Measurements from ENCODE around the gene TOX2. TPM values are rescaled to one million over a fixed set of nuclear protein-coding genes. Genes with fewer than 3 reads are reported as not detected.

Gene TOX2
- total and polyA plus RNA-seq, 10 donors: 1.1 to 6.4 (median 5.0) TPM

DNA sequence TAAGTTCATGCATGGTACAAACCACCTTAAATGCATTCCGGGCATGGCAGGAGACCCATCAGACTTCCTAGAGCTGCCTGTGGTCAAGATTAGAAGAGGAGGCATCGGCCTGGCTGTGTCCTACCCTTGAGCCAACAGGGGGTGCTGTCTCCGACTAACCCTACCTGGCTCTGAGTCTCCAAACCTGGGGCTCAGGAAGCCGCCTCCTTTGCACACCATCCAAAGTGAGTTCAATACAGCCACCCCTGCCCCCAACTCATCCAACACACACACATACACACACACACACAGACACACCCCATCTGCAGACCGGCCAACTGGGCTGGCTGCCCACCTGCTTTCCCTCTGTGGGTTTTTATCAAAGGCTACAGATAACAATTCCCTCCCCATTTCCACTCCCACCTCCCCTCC is 195.3 kb downstream of the TOX2 start:
- TF ChIP-seq POLR2AphosphoS5 (IDR thresholded peaks at IDR 0.05): no peak
- TF ChIP-seq POLR2A (IDR thresholded peaks at IDR 0.05): no peak
- TF ChIP-seq, protein P1, sequence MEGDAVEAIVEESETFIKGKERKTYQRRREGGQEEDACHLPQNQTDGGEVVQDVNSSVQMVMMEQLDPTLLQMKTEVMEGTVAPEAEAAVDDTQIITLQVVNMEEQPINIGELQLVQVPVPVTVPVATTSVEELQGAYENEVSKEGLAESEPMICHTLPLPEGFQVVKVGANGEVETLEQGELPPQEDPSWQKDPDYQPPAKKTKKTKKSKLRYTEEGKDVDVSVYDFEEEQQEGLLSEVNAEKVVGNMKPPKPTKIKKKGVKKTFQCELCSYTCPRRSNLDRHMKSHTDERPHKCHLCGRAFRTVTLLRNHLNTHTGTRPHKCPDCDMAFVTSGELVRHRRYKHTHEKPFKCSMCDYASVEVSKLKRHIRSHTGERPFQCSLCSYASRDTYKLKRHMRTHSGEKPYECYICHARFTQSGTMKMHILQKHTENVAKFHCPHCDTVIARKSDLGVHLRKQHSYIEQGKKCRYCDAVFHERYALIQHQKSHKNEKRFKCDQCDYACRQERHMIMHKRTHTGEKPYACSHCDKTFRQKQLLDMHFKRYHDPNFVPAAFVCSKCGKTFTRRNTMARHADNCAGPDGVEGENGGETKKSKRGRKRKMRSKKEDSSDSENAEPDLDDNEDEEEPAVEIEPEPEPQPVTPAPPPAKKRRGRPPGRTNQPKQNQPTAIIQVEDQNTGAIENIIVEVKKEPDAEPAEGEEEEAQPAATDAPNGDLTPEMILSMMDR (IDR thresholded peaks at IDR 0.05 in 8 of 11, conservative IDR thresholded peaks at IDR 0.05 in 3 of 11): no peak
- peaks cover 0 to 45% (median 1%) of the 10 kb centered on the region in 7 donors for H3K27me3 ChIP-seq (replicated peaks in 1 of 7)
- DNase-seq: no peak
- H3K9me3 ChIP-seq: peaks cover 0 to 25% (median 13%) of the 10 kb centered on the region in 8 donors
- no peak overlapping the region for H3K4me3 ChIP-seq
- no peaks in the 10 kb centered on the region for H3K4me1 ChIP-seq
- intact Hi-C loops (cut with DNase I; ENCODE audit: low total_unique reads): no loop called here
- WGBS, 5 donors: 50 to 64% (median 56%) methylated on average over 5 of the region's 5 CpGs
- H3K27ac ChIP-seq: no peak overlapping the region
- no peaks in the 10 kb centered on the region for H3K36me3 ChIP-seq

DNA sequence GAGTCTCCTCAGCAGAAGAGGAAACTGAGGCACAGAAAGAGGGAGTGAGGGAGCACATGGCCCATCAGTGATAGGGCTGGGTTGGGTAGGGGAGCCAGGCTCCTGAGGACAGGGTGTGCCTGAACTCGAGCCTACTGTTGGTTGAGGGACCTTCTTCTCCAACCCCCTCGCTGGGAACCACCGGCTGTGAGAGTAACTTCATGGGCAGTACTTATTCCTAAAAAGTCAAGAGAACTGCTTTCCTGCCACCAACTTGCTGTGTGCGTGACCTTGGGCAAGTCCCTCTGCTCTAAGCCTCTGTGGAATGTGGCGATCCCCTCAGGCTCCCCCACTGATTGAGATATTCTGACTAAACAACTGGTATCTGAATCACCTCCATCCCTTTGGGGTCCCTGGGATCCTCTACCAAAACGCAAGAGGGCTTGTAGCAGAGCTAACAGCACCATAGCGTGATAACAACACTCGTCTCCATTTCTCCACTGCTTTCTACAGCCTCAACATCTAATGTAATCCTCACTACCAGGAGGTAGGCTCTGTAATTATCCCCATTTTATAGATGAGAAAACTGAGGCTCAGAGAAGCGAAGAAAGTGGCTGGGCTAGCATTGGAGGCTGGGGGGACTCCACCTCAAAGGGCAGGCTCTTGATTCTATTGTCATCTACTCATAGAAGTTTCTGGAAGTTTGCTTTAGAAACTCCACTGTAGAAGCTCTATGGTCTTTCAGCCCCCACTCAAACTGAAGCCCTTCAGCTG is 196.3 kb downstream of the TOX2 start:
- no peak overlapping the region for H3K4me3 ChIP-seq
- peaks cover 0 to 25% (median 13%) of the 10 kb centered on the region in 8 donors for H3K9me3 ChIP-seq
- H3K4me1 ChIP-seq: peaks cover 0 to 2% (median under 1%) of the 10 kb centered on the region in 6 donors
- DNase-seq: no peak
- no peak overlapping the region for H3K27ac ChIP-seq
- 55 to 90% (median 75%) methylated on average over 9 of the region's 9 CpGs for WGBS, 5 donors
- TF ChIP-seq, protein P1 (IDR thresholded peaks at IDR 0.05 in 8 of 11, conservative IDR thresholded peaks at IDR 0.05 in 3 of 11): no peak
- TF ChIP-seq POLR2AphosphoS5 (IDR thresholded peaks at IDR 0.05): no peak
- no peak for TF ChIP-seq POLR2A (IDR thresholded peaks at IDR 0.05)
- intact Hi-C loops (cut with DNase I; ENCODE audit: low total_unique reads): no loop called here
- H3K36me3 ChIP-seq: no peaks in the 10 kb centered on the region
- peaks cover 0 to 55% (median 12%) of the 10 kb centered on the region in 7 donors for H3K27me3 ChIP-seq (replicated peaks in 1 of 7)

DNA sequence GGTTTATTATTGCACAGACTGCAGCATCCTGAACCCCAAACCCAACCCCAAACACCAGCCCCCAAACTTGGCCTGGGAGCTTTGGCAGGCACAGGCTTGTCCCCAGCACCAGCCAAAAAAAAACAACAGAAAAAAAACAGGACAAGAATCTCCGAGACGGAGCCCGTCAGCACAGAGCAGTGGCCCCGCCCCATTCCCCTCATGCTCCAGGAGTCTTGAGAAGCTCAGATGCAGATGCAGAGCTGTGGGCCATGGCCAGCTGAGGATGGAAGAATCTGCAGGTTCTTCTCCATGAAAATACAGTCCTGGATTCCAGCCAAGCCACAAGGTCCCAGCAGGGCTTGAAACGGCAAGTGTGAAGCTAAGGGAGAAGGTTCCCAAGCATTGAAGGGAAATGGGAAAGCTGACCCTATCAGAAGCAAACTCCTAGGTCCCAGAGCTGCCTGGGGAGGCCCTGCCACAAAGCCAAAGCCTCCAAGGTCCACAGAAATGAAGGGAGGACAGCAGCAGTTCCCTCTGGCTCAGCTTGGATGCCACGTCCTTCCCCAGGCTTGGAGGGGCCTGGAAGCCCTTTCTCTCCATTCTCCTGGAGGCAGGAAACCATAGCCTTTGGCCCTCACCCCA is 197.2 kb downstream of the TOX2 start:
- H3K36me3 ChIP-seq: no peaks in the 10 kb centered on the region
- H3K4me1 ChIP-seq: peaks cover 0 to 10% (median 5%) of the 10 kb centered on the region in 6 donors
- peaks cover 0 to 23% (median 13%) of the 10 kb centered on the region in 8 donors for H3K9me3 ChIP-seq
- TF ChIP-seq POLR2A (IDR thresholded peaks at IDR 0.05): no peak
- no peak for TF ChIP-seq POLR2AphosphoS5 (IDR thresholded peaks at IDR 0.05)
- TF ChIP-seq, protein P1 (IDR thresholded peaks at IDR 0.05 in 8 of 11, conservative IDR thresholded peaks at IDR 0.05 in 3 of 11): no peak
- peaks cover 0 to 62% (median 17%) of the 10 kb centered on the region in 7 donors for H3K27me3 ChIP-seq (replicated peaks in 1 of 7)
- no peak for DNase-seq
- intact Hi-C loops (cut with DNase I; ENCODE audit: low total_unique reads): no loop called here
- WGBS, 5 donors: 43 to 66% (median 54%) methylated on average over 6 of the region's 6 CpGs
- H3K27ac ChIP-seq: no peak overlapping the region
- no peak overlapping the region for H3K4me3 ChIP-seq

DNA sequence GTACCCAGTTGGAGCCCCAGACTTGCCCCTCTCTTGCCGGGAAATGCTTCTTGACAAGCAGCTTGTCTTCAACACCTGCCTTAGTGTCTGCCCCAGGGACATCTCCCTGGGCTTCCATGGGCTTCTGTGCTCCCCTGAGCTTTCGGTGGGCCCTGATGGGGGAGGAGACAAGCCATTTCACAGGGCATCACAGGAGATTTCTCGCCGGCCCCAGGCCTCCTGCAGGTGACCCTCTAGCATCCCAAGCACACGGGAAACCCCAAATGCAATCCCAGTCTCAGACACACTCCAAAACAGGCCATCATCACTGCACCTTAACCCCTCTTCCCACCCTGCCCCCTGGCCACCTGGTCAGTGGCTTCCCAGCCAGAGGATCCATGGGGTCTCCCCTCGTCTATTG is 197.8 kb downstream of the TOX2 start:
- intact Hi-C loops (cut with DNase I; ENCODE audit: low total_unique reads): no loop called here
- H3K4me3 ChIP-seq: no peak overlapping the region
- peaks cover 0 to 11% (median 5%) of the 10 kb centered on the region in 6 donors for H3K4me1 ChIP-seq
- H3K27me3 ChIP-seq (replicated peaks in 1 of 7): peaks cover 0 to 64% (median 17%) of the 10 kb centered on the region in 7 donors
- no peaks in the 10 kb centered on the region for H3K36me3 ChIP-seq
- WGBS, 5 donors: 73 to 91% (median 80%) methylated on average over 3 to 6 of the region's 6 CpGs
- H3K27ac ChIP-seq: no peak overlapping the region
- TF ChIP-seq POLR2AphosphoS5 (IDR thresholded peaks at IDR 0.05): no peak
- TF ChIP-seq POLR2A (IDR thresholded peaks at IDR 0.05): no peak
- TF ChIP-seq, protein P1 (IDR thresholded peaks at IDR 0.05 in 8 of 11, conservative IDR thresholded peaks at IDR 0.05 in 3 of 11): no peak
- H3K9me3 ChIP-seq: peaks cover 0 to 17% (median 12%) of the 10 kb centered on the region in 8 donors
- no peak for DNase-seq
